Stimulated activated CD8-positive, alpha-beta memory T cell treated with anti-CD3 and anti-CD28 coated beads, Interleukin-2, amount 100 ng/mL, for 1 hour (primary cell): Measurements from ENCODE around the gene EVC.
"Not testable (repeated sequence)": the region's sequence is repeated elsewhere in the genome, so short reads cannot be mapped to it uniquely, and the experiment has no call there.

Experiments used
- DNase-seq, 2 donors: peaks; one replicate each; pipeline ENCODE4 v3.0.0-alpha.2; 2020; ENCODE audit warnings: low read depth in 2 of 2

EVC gene

GRCh38 chr4:5842456-5842855 is 131.5 kb downstream of the EVC start:
- no peak for DNase-seq

DNA sequence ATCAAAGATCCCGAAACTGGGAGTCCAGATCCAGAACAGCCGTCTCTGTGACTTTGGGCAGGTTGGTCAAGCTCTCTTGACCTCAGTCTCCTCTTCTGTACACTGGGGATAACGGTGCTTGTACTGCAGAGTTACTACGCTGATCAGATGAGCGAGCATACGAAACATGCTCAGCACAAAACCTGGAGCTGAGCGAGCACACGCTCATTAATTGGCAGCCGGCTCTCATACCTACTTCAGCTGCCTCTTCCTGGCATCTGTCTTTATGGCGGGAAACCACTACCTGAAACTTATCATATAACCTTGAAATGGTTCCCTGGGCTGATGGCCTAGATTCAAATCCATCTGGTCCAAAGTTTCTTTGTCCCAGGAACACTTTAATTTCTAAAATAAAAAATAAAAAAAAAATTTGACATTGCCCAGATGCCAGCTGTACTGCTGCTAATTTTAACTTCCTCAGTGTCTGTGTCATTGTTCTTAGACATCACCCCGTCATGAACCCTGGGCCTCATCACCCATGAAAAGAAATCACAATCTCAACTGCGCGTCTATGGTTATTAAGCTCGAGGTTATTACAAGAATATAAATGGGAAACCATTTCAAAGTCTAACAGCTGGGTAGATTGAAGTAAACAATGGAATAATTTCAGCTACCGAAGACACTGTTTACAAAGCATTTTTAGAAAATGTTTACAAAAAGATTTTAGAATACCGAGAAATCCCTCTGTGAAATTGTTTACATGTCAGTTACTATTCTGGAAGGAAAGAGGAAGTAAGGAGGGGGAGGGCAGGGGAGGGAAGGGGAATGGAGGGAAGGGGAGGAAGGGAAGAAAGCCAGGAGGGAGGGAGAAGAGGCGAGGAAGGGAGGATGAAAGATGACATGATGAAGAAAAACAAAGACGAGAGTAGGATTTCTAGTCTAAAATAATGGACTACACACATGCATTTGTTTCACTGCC is 132.9 kb downstream of the EVC start:
- no peak for DNase-seq

DNA sequence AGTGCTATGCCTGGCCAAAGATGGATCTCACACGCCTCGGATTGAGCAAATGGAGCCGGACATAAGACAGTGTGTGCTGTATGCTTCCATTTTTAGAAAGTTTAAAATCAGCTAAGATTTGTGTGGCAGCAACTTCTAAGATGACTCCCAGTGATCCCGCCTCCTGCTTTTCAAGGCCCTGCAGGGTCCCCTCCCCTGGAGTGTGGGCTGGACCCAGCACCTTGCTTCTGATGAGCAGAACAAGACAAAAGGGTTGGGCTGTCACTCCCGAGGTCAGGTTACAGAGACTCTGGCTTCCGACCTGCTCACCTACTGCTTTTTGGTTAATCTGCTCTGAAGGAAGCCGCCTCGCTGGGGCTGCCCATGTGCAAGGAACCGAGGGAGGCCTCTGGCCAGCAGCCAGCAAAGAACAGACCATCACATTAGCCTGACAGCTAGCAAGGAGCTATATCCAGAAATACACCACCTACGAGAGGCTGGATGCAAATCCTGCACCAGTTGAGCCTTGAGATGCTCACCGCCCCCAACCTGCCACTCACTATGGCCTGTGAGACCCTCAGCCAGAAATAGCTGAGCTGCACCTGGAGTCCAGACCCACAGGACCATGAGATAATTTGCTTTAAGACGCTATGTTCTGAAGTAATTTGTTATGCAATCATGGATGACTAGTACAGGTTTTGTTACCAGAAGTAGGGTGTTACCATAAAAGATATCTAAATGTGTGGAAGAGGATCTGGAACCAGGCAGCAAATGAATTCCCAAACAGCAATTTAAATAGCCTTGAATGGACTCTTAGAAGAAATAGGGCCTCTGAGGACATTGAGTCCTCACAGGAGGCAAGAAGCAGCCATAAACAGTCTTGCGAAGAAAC is 134.3 kb downstream of the EVC start:
- DNase-seq: no peak

- no peak for DNase-seq
Measured at GRCh38 chr4:5851637-5852301, 140.8 kb downstream of the EVC start.

DNA sequence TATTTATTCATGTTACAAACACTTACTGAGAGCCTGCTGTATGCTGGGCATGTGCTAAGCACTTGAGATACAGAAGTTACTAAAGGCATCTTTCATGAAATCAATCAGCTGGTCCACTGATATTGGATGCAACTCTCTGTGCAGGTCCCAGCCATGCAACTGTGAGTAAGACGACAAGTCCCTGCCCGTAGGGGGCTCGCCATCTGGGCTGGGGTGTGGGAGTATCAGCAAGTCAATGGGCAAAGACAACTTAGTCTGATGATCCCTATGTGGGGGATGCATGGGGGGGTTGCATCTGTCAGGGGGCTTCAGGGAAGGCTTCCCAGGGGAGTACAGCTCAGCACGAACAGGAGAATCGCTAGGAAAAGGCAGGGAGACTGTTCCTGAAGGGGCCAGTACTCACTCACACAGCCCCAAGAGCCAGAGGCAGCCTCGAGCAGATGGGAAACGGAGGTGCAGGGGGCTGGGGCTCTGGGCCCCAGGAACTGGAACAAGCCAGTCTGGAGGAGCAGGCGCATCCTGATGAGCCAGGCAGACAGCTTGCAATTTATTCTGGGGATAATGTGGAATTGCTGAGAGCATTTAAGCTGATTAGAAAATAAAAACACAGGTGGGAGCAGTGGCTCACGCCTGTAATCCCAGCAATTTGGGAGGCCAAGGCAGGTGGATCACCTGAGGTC is 141.7 kb downstream of the EVC start:
- DNase-seq: no peak

DNA sequence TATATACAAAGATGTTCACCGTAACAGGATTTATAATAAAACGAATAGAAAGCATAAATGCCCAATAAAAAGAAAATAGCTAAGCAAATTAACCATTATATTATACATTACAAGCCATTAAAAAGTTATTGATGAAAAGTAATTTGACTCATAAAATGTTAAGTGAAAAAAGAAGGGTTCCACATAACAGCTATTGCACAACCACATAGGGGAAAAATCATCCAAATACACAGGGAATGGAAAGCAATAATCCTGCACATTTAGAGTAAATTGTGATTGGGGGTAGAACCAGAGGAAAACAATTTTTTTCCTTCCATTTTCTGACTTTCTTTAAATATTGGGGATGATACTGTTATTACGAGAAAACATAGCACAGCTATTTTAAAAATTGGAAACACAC is 143.9 kb downstream of the EVC start:
- DNase-seq: no peak

GRCh38 chr4:5856362-5856761 is 145.4 kb downstream of the EVC start:
- not testable (repeated sequence) for DNase-seq

DNA sequence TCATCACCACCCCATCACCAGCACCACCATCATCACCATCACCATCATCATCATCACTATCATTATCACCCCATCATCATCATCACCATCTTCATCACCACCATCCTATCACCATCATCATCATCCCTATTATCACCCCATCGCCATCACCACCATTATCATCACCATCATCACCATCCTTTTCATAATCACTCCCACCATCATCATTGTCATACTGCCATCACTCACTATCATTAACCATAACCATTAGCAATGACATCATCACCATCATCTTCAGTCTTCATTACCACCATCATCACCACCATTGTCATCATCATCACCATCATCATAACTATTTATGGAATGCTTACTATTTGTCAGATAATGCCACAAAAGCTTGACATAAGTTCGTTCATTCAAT is 146.2 kb downstream of the EVC start:
- no peak for DNase-seq

GRCh38 chr4:5858020-5858769 is 147.2 kb downstream of the EVC start:
- no peak for DNase-seq

DNA sequence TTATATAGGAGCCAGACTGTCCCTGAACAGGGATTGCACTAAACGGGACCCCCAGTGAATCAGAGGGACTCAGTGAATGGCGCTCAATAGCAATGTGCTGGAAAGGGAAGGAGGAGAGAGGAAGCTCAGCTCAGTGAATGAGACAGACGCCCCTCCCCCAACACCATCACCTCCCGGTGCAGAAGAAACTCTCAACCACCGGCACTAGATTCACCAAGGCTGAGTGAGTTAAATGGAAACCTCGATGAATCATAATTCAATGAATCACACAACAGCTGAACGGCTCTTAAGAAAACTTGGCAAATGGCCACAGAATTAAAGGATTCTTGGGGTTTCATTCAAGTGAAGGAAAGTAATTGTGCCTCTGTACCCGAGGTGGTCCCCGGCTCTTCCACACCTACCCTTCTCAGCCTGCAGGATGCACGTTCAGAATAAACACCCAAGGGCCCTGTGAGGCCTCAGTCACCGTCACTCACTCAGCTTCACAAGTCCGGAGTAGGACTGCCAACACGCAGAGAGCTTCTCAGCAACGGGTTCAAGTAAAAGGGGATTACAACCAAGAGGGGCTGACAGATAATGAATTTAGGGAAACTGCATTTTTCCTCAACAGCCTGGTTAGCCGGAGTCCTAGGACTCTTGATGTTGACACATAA is 152.6 kb downstream of the EVC start:
- DNase-seq: no peak
